ENCODE data around the gene RASL11B.

DNA sequence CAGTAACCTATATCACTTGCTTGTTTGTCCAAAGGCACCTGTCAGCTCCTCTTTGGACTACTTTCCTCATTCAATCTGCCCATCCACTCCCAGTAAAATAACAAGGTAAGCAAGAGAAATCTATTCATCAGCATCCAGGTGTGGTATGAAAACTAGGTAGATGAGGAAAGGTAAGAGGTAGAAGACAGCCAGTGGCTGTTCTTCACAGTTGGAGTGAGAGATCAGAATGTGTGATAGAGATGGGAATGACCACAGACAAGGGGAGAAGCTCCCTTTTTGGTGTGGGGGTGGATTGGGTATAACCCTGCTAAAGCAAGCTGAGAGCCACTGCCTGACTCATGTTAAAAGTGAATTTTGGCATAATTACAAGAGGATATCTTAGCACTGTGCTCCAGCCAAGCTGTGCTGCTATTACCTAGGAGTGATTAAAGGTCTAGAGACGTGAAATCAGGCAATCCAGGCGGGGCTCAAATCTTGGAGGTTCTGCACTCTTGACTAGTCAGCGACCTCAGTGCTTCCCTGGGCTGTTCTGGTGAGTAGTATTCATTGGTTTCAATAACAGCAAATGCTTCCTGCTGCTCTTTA is 28.1 kb upstream of the RASL11B start:
- TF ChIP-seq, protein P1, sequence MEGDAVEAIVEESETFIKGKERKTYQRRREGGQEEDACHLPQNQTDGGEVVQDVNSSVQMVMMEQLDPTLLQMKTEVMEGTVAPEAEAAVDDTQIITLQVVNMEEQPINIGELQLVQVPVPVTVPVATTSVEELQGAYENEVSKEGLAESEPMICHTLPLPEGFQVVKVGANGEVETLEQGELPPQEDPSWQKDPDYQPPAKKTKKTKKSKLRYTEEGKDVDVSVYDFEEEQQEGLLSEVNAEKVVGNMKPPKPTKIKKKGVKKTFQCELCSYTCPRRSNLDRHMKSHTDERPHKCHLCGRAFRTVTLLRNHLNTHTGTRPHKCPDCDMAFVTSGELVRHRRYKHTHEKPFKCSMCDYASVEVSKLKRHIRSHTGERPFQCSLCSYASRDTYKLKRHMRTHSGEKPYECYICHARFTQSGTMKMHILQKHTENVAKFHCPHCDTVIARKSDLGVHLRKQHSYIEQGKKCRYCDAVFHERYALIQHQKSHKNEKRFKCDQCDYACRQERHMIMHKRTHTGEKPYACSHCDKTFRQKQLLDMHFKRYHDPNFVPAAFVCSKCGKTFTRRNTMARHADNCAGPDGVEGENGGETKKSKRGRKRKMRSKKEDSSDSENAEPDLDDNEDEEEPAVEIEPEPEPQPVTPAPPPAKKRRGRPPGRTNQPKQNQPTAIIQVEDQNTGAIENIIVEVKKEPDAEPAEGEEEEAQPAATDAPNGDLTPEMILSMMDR (conservative IDR thresholded peaks at IDR 0.05; ENCODE audit: low read length): no peak
- no peak for TF ChIP-seq EZH2phosphoT487 (IDR thresholded peaks at IDR 0.05; ENCODE audit: borderline replicate concordance)

All from Loucy (cell line).